T-helper 1 cell treated with Interleukin-12 subunit alpha and Interleukin-12 subunit beta and Interleukin-4 antibody, amounts not matched to agents 30 ng/mL and 1 ng/mL, for 36 hours (primary cell): ENCODE measurements around the gene RAD52. TPM values are rescaled to one million over a fixed set of nuclear protein-coding genes. Genes with fewer than 3 reads are reported as not detected.

Experiments
- intact Hi-C: fragments of 100-400 bp; cut with micrococcal nuclease; formaldehyde crosslinking; loops from one replicate; pipeline ENCODE4 v1.15.1; 2024
- total RNA-seq: library from RNA; stranded (reverse); gene quantifications from 2 replicates; pipeline ENCODE4 v1.2.3, GENCODE V29; 2022

Gene RAD52
- total RNA-seq, 1 donor from 2014 or later: 17.7 TPM

- intact Hi-C loops: no loop called here
These were observed 68.8 kb downstream of the RAD52 start for GRCh38 chr12:880656-881055.

DNA sequence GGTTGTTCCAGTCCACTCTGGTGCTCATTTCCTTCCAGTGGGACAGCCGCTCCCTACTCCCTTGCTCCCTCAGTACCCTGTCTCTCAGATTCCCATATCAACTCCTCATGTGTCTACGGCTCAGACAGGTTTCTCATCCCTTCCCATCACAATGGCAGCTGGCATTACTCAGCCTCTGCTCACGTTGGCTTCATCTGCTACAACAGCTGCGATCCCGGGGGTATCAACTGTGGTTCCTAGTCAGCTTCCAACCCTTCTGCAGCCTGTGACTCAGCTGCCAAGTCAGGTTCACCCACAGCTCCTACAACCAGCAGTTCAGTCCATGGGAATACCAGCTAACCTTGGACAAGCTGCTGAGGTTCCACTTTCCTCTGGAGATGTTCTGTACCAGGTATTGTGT is 69.9 kb downstream of the RAD52 start:
- intact Hi-C loops: no loop called here

- intact Hi-C loops: no loop called here
These were observed 75.5 kb downstream of the RAD52 start for GRCh38 chr12:873954-874353.

DNA sequence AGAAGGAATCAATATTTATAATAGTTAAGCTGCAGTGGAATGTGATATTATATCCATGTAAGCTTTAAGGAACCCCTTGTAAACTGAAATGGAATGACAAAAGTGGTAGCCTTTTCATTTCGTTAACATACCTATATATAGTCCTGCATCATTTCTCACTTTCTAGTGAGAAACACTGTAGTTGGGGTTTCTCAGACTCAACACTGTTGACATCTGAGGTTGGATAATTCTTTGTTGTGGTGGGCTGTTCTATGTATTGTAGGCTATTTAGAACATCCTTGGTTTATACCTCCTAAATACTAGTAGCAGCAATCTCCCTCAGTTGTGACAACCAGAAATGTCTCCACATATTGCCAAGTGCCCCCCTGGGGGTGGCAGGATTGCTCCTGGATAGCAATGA is 79.1 kb downstream of the RAD52 start:
- intact Hi-C loops: no loop called here

GRCh38 chr12:868722-869121 is 80.8 kb downstream of the RAD52 start:
- intact Hi-C loops: no loop called here

DNA sequence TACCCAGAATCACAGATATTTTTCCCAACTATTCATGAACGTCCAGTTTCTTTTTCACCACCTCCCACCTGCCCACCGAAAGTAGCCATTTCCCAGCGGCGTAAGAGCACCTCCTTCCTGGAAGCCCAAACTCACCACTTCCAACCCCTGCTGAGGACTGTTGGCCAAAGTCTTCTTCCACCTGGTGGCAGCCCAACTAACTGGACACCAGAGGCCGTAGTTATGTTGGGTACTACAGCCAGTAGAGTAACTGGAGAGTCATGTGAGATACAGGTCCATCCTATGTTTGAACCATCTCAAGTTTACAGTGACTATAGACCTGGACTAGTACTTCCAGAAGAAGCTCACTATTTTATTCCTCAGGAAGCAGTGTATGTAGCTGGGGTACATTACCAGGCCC is 81.6 kb downstream of the RAD52 start:
- intact Hi-C loops: no loop called here

GRCh38 chr12:865614-866013 is 83.9 kb downstream of the RAD52 start:
- intact Hi-C loops: no loop called here

GRCh38 chr12:863285-863684 is 86.2 kb downstream of the RAD52 start:
- intact Hi-C loops: no loop called here

- intact Hi-C loops: no loop called here
These were observed 87.1 kb downstream of the RAD52 start for GRCh38 chr12:862303-862911.

Other genes starting within 250 kb of the RAD52 start
- 182 TPM in 2 replicates for gene WNK1, start 197.1 kb downstream of the RAD52 start, total RNA-seq
- 37.8 and 41.0 TPM in 2 replicates for gene ERC1, start 41.5 kb upstream of the RAD52 start, total RNA-seq